HG02571 (cell line): ENCODE results near the gene HMBS.

Experiments
- ATAC-seq: cut with Tn5 transposase; IDR thresholded peaks from one replicate; pipeline ENCODE4 v1.9.1; 2021; ENCODE audit warnings: mild to moderate bottlenecking, moderate library complexity; ENCODE audit not compliant: unreplicated experiment

HMBS gene

DNA sequence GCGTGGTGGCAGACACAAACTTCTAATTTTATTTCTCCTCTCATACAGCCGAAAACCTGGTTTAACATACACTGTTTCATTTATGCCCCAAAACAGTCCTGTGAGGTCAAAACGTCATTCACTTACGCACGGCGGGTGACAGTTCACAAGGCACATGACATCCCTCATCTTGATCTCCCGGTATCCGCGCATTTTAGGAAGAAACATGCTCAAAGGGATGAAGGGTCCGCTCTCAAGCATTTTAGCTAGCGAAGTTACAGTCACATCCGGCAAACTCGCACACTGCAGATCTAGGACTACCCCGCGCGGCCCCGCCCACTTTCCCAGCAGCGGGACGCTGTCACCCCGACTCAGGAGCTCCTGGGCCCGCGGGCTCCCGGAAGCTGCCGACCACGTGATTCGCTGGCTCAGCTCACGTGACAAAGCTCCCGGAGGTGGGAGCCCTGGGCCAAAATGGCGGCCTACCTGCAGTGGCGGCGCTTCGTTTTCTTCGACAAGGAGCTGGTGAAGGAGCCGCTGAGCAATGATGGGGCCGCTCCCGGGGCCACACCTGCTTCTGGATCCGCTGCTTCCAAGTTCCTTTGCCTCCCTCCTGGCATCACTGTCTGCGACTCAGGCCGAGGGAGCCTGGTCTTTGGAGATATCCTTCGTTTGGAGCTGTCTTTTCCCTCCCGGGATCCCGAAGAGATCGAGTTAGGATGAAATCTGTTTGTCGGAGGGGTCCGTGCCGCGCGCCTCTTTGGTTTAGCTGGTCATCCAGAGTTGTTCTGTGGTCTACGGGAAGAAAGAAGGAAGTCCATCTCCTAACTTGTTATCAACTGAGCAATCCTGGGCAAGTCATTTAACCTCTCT, 17.1 kb upstream of the HMBS start, which contains the start of gene VPS11:
TSS of gene VPS11 (plus strand) at position 448 of the 852 bp plus-strand sequence. CDS start at position 454, 6 bp downstream.
- ATAC-seq: peak; percentile 87

DNA sequence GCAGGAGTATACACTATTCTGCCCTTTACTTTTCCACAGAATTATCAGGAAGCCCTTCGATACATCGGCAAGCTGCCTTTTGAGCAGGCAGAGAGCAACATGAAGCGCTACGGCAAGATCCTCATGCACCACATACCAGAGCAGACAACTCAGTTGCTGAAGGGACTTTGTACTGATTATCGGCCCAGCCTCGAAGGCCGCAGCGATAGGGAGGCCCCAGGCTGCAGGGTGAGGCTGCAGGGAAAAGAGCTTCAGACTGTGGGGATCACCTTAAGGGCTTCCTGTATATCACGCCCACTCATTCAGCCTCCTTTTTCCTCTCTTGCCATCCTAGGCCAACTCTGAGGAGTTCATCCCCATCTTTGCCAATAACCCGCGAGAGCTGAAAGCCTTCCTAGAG, 6.8 kb upstream of the HMBS start:
- ATAC-seq: no peak

DNA sequence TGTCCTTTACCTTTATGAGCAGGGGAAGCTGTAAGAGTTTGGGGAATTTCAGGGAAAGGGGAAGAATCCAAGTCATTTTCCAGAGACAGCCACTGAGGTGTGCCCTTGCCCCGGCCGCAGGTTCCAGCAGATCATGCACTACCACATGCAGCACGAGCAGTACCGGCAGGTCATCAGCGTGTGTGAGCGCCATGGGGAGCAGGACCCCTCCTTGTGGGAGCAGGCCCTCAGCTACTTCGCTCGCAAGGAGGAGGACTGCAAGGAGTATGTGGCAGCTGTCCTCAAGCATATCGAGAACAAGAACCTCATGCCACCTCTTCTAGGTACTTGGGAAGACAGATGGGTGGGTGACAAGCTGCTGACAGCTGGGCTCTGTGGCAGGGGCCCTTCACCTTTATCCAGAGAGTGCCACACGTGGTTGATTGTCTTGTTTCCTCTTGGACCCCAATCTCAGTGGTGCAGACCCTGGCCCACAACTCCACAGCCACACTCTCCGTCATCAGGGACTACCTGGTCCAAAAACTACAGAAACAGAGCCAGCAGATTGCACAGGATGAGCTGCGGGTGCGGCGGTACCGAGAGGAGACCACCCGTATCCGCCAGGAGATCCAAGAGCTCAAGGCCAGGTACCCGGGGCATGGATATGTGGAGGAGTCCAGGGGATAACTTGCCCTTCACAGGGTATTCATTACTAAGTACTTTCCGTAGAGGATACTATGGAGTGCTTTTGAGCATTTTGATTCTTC, 5.8 kb upstream of the HMBS start:
- ATAC-seq: no peak

GRCh38 chr11:119081682-119082260, 2.9 kb upstream of the HMBS start:
- no peak for ATAC-seq

DNA sequence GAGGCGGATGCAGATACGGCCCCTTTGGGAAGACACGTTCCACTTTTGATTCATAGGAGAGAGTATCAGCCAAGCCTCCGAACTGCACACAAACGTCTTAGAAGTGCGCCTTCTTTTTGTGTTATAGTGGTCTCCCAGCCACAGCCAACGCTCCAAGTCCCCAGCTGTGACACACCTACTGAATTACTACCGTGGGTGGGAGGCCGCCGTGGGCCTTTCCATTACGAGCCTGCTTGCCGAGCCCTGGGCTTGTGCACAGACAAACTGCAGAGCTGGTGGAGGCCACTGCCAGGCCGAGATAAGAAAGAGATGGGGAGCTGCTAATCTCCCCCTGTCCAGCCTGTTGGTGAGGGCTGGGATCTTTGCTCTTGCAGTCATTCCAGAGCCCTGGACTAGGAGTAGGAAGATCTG, 761 bp downstream of the HMBS start:
- peak; percentile 2 for ATAC-seq

DNA sequence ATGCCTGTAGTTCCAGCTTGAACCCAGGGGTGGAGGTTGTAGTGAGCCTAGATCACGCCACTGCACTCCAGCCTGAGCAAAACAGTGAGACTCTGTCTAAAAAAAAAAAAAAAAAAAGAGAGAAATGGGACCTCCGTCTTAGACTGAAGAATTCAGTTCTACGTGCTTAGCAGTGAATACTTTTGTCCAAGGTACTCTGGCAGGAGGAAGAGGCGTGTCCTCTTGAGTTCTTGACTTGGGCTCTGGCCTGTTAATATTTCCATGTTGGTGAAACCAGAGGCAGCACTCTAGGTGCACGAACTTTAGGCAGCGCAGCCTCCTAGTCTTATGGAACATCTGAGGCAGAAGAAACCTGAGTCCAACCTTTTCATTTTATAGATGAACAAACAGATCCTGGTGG, 2.4 kb downstream of the HMBS start:
- ATAC-seq: no peak

GRCh38 chr11:119087747-119088241, 3.1 kb downstream of the HMBS start:
- no peak for ATAC-seq

- ATAC-seq: no peak
These were observed 3.7 kb downstream of the HMBS start for GRCh38 chr11:119088406-119088805.

DNA sequence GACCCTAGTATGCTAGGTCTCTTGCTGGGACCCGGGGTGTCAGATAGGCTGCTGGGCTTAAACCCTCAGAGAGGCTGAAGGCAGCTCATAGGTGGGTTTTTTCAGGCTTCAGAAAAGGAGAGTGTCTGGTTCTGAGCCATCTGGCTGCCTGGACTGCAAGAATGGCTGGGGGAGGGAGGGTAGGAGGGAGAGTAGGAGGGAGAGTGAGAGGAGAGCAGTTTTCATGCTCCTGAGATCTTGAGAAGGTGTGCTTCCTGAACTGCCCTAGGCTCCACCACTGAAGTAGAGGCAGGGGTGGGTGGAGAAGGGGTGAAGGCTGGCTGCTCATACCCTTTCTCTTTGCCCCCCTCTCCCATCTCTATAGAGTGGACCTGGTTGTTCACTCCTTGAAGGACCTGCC, 4.6 kb downstream of the HMBS start:
- no peak for ATAC-seq

DNA sequence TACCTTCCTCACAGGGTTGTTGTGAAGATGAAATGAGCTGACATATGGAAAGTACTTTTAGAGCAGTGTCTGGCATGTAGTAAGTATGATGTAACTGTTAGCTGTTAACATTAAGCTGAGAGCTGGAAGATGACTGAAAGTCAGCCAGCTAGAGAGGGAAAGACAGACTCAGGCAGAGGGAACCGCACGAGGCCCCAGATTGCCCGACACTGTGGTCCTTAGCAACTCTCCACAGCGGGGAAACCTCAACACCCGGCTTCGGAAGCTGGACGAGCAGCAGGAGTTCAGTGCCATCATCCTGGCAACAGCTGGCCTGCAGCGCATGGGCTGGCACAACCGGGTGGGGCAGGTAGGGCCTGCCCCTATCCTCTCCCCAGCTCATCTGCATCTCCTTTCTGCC, 6.5 kb downstream of the HMBS start:
- no peak for ATAC-seq

GRCh38 chr11:119091966-119092879, 7.5 kb downstream of the HMBS start:
- ATAC-seq: no peak

GRCh38 chr11:119092880-119093842, 8.5 kb downstream of the HMBS start:
- no peak for ATAC-seq

DNA sequence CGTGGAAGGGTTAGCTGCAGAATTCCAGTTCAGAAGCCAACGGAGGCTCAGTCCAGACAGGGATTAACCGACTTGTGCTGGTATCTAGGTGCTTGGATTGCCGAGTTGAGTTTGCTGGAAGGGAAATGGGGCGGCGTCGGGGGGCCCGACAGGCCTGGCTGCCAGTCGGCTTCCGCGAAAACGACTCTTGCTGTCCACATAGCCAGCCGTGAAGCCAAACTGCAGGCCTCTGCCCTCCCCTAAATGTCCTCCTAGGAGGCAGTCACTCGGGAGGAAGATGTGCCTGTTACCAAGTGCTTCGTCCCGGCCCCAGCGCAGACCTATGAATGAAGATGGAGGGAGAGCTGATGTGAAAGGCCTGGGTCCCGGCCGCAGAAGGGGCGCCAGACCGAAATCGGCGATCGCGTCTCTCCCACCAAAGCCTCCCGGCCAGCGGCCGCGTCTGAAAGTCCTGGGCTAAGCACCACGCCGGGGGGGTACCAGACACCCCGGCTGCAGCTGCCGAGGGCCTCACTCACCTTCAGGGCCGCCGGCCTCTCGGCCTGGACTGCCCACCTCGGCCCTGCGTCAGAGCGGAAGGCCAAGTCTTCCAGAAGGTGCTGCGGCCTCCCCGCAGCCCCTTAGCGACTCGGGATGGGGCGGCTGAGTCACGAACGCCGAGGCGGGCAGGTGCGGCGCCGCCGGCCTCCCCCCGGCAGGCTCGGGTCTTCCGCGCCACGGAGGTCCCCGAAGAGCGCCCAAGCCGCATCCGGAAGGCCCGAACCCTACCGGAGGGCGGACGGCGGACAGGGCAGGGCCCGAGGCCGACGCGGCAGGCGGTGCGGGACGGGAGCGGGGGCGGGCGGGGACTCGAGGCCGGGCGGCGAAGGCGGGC, 9.5 kb downstream of the HMBS start:
- ATAC-seq: no peak

GRCh38 chr11:119094816-119095065, 10.1 kb downstream of the HMBS start:
- ATAC-seq: peak; percentile 44

DNA sequence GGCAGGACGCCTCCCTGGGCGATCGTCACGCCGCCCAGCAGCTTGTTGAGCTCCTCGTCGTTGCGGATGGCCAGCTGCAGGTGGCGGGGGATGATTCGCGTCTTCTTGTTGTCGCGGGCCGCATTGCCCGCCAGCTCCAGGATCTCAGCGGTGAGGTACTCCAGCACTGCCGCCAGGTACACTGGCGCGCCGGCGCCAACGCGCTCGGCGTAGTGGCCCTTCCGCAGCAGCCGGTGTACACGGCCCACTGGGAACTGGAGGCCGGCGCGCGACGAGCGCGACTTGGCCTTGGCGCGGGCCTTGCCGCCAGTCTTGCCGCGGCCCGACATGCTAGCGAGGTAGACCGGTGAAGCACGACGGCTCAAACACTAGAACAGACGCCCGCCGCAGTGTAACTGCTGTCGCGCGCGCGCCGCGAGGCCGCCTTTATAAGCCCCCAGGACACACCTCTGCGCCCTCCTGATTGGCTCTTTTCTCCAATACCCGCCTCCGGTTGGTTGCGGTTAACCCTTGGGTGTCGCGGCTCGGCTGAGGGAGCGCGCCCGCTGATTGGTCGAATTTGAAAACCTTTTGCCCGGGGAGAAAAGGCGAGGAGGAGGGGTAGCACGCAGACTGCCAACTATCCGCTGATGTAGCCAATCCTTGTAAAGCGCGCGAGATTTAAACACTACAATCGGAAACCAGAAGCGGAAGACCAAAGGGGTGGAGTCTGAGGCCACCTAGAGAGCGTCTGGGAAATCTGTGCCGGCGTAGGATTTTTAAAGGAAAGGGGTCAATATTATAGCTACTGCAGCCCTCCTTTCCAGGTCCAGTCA, 10.6 kb downstream of the HMBS start:
- peak; percentile 78 for ATAC-seq

GRCh38 chr11:119099711-119100110, 15.0 kb downstream of the HMBS start:
- ATAC-seq: no peak

DNA sequence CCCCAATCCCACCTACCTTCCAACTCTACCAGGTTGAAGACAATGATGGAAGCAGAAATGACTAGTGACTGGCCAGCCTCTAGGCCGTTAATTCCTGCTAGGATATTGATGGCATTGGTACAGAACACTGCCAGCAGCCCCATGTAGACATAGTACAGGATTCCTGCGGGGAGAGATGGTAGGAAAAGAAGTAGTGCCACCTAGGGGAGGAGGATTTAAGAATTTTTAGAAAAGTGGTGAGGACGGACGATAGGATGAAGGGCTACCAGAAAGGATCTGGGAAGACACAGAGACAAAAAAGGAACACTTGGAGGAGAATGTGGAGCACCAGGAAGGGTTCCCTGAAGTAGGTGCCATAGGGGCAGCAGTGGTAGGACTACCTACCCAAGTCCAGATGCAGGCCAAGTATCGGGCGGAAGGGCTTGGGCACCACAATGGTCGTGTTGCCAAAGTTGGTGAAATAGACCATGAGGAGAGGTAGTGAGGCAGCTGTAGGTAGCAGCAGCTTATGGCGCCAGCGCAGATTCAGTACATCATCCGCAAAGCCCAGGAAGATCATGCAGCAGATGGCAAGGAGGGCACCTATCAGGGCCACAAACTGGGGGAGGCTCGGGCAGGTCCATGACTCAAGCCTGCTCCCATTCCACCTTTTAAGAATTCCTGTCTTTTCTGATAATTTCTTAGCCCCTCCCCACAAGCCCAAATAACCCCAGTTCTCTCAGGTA, 15.7 kb downstream of the HMBS start:
- ATAC-seq: no peak
